Fibroblast of mammary gland (primary cell): ENCODE results near the gene LCT.
"Not testable (repeated sequence)": the region's sequence is repeated elsewhere in the genome, so short reads cannot be mapped to it uniquely, and the experiment has no call there.

Experiments
- DNase-seq: peaks from one replicate; pipeline ENCODE4 v3.0.0-alpha.2; 2010; ENCODE audit warnings: low read depth
- H3K4me3 ChIP-seq: 2 replicates; pipeline ENCODE4 v1.5.1; 2011; ENCODE audit warnings: low read depth, mild to moderate bottlenecking, low read length, moderate library complexity; ENCODE audit not compliant: control insufficient read depth
- TF ChIP-seq, protein P1 (sequence below): conservative IDR thresholded peaks from 2 replicates; pipeline ENCODE4 v1.5.1; 2011; ENCODE audit warnings: low read depth, low read length, inconsistent platforms; ENCODE audit not compliant: control insufficient read depth, insufficient read depth

LCT gene

DNA sequence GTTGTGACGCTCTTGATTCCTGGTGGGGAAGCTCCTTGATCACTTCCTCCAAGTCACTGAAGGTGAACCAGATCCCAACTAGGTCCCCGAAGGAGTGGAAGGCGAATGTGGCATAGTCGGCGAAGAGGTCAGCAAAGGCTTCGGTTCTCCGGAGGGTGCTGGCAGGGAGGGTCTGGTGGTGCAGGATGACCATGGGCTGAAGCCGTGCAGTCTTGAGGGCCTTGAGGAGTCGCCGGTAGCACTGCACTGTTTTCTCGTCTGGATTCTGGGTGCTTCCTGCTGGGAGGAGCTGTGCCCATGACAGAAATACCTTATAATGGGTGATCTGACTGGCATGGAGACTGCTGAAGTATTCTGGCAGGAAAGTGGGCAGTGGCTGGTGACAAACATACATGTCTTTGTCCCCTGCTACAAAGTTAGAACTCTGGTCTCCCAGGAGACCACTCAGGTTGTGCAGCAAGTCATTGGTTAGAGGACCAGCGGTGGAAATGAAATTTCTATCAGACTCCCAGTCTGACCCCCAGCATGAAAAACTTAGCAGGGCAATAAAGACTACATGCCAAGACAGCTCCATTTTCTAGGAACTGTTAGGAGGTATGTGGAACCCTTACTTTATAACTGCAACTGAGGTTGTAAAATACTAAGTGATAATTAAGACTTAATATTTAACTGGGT lies at the start of gene LCT:
LCT (minus strand) TSS at position 589 of the 675 bp plus-strand sequence; CDS start at position 574, 15 bp downstream.
- no peak for DNase-seq
- H3K4me3 ChIP-seq, result no peak within 1 kb of the TSS
- TF ChIP-seq, protein P1, sequence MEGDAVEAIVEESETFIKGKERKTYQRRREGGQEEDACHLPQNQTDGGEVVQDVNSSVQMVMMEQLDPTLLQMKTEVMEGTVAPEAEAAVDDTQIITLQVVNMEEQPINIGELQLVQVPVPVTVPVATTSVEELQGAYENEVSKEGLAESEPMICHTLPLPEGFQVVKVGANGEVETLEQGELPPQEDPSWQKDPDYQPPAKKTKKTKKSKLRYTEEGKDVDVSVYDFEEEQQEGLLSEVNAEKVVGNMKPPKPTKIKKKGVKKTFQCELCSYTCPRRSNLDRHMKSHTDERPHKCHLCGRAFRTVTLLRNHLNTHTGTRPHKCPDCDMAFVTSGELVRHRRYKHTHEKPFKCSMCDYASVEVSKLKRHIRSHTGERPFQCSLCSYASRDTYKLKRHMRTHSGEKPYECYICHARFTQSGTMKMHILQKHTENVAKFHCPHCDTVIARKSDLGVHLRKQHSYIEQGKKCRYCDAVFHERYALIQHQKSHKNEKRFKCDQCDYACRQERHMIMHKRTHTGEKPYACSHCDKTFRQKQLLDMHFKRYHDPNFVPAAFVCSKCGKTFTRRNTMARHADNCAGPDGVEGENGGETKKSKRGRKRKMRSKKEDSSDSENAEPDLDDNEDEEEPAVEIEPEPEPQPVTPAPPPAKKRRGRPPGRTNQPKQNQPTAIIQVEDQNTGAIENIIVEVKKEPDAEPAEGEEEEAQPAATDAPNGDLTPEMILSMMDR, result no peak

DNA sequence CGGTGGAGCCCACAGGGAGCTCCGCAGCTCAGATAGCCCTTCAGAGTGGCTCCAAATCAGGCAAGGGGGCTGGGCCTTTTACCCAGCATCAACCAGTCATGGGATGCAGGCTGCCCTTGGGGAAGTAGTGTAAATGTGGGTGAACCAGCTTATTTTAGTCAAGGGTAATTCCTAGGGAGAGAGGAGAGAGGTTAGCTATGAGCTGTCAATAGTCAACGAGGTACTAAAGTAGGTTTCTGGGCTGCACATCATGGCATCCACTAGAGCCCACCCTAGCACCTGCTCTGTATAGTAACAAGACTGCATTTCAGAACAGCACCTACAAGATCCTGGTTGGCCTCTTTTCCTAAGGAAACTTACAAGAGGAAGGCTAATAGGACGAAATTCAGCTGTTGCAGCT lies 48.7 kb upstream of the LCT start:
- no peak for DNase-seq
- TF ChIP-seq, protein P1, result no peak
- H3K4me3 ChIP-seq, result no peak overlapping the region

DNA sequence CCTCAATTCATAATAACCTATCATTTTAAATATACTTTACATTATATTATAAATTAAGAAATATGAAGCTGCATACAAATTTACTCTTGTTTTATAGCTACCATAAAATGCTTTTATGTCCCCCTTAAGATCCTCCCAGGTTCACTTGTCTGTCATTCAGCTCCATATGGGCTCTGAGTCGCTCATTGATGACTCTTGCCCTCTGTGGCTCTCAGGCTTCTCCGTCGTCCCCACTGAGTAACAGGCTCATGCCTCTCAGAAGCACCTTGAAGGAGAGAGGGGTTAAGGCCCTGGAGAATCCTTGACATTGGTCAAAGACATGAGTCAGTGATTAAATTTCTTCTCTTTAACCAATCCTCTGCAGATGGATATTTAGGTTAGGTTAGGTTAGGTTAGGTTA lies 45.4 kb upstream of the LCT start:
- no peak overlapping the region for H3K4me3 ChIP-seq
- no peak for DNase-seq
- TF ChIP-seq, protein P1, result no peak

DNA sequence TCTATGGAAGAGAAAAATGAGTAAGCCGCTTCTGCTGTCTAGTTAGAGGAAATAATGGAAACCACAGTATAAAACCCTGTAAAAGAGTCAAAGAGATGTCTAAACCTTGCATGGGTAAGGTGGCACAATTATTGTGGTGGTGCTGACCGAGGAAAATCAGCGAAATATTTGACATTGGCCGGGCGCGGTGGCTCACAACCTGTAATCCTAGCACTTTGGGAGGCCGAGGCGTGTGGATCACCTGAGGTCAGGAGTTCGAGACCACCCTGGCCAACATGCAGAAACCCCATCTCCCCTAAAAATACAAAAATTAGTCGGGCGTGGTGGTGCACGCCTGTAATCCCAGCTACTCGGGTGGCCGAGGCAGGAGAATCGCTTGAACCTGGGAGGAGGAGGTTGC lies 39.8 kb upstream of the LCT start:
- peak overlapping the region; percentile 73 for H3K4me3 ChIP-seq
- DNase-seq, result not testable (repeated sequence)

DNA sequence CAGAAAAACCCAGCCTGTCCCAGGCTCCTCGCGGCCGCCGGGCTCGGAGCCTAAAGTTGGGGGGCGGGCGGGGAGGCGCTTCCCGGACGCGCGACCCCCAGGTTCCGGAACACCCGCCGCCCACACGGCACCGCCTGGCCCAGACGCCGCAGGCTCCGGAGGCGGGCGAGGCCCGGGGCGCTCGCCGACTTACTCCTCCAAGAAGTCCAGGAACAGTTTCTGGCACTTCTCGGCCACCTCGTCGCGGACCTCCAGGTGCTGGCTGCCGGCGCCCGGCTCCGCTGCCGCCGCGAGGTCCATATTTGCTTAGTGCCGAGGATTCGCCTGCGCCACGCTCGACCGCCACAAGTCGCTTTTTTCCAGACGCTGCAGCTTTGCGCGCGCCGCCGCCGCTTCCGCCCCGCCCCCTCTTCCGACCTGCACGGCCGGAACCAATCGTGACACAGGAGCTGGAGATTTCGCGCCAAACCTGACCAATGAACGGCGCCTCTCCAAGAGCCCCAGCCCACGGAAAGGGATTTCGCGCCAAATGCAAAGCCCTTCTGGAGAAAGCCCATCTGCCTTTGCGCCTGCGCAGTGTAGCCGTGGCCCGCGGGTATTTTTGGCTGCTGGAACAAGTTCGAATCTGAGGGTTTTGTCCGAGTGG lies 39.2 kb upstream of the LCT start, which contains the start of gene MCM6:
MCM6 (minus strand) TSS at position 378 of the 646 bp plus-strand sequence; CDS start at position 300, 78 bp downstream.
- peak; percentile 99 for DNase-seq
- H3K4me3 ChIP-seq, result peak within 1 kb of the TSS; percentile 73
- TF ChIP-seq, protein P1, result no peak

DNA sequence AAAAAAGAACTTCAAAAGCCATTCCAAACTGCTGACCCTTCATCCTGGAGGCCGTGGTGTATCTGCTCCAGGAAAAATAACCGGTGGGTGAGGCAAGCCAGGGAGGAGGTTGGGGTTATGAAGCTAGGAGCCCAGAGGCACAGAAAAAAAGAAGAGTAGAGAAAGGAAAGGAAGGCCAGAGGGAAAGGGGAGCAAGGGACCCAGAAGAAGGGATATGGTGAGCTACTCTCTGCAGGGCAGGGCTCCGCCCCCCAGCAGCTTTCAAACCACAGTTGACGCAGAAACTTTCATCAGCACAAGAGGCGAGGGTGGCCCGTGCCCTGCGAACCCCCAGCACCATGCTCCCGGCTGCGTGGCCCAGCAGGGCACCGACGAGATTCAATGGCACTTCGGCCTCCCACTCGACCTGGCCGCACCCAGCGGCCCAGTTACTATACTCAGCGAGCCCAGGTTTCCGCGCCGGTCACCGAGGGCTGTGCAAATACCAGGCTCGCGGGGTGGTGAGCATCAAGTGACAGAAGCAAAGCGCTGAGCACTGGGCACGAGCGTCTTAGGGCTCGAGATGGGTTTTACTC lies 38.6 kb upstream of the LCT start:
- peak overlapping the region; percentile 73 for H3K4me3 ChIP-seq
- TF ChIP-seq, protein P1, result no peak
- DNase-seq, result peak; percentile 67

DNA sequence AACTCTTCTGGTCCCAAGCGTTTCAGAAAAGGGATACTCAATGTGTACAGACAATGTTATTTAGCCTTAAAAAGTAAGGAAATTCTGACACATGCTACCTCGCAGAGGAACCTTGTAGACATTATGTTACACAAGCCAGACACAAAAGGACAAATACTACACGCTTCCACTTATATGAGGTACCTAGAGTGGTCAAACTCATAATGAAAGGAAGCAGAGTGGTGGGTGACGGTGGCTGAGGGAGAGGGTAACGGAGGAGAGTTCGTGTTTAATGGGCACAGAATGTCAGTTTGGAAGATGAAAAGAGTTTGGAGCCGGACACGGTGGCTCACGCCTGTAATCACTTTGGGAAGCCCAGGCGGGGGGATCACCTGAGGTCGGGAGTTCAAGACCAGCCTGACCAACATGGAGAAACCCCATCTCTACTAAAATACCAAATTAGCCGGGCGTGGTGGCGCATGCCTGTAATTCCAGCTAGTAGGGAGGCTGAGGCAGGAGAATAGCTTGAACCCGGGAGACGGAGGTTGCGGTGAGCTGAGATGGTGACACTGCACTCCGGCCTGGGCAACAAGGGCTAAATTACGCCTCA lies 37.9 kb upstream of the LCT start:
- TF ChIP-seq, protein P1, result no peak
- no peak for DNase-seq
- H3K4me3 ChIP-seq, result peak overlapping the region; percentile 73
